Smooth muscle cell (in vitro differentiated cells): ENCODE measurements around the gene TTC7B. TPM values are rescaled to one million over a fixed set of nuclear protein-coding genes. Genes with fewer than 3 reads are reported as not detected.

Experiments used
- DNase-seq: peaks from one replicate; lab custom pipeline; 2025; ENCODE audit not compliant: unreplicated experiment; lab: John Stamatoyannopoulos, UW
- H2AFZ ChIP-seq: fragments of 200-600 bp; sonication (generic); 2 replicates; pipeline ENCODE4 v1.6.0; 2016; ENCODE audit warnings: antibody characterized with exemption, low read depth, mild to moderate bottlenecking
- H3F3A ChIP-seq: fragments of 200-600 bp; sonication (generic); 2 replicates; pipeline ENCODE4 v1.6.0; 2017; ENCODE audit warnings: antibody characterized with exemption, low read depth
- H3K27ac ChIP-seq: fragments of 200-600 bp; sonication (generic); 2 replicates; pipeline ENCODE4 v1.5.1; 2016; ENCODE audit warnings: low read depth, mild to moderate bottlenecking
- H3K27me3 ChIP-seq: fragments of 200-600 bp; sonication (generic); 2 replicates; pipeline ENCODE4 v1.6.1; 2016; ENCODE audit warnings: low read depth, mild to moderate bottlenecking
- H3K36me3 ChIP-seq: fragments of 200-600 bp; sonication (generic); 2 replicates; pipeline ENCODE4 v1.5.1; 2016; ENCODE audit warnings: low read depth
- H3K4me1 ChIP-seq: fragments of 200-600 bp; sonication (generic); 2 replicates; pipeline ENCODE4 v1.5.1; 2016; ENCODE audit warnings: low read depth
- H3K4me2 ChIP-seq: fragments of 200-600 bp; sonication (generic); 2 replicates; pipeline ENCODE4 v1.6.0; 2016; ENCODE audit warnings: mild to moderate bottlenecking
- H3K4me3 ChIP-seq: fragments of 200-600 bp; sonication (generic); 2 replicates; pipeline ENCODE4 v1.5.1; 2016; ENCODE audit warnings: mild to moderate bottlenecking
- H3K79me2 ChIP-seq: fragments of 200-600 bp; sonication (generic); 2 replicates; pipeline ENCODE4 v1.6.0; 2016; ENCODE audit warnings: low read depth, mild to moderate bottlenecking
- H3K9ac ChIP-seq: fragments of 200-600 bp; sonication (generic); 2 replicates; pipeline ENCODE4 v1.6.0; 2016; ENCODE audit warnings: low read depth
- H3K9me3 ChIP-seq: fragments of 200-600 bp; sonication (generic); replicated peaks from 2 replicates; pipeline ENCODE4 v1.5.1; 2016; ENCODE audit warnings: low read depth
- H4K20me1 ChIP-seq: fragments of 200-600 bp; sonication (generic); 2 replicates; pipeline ENCODE4 v1.6.0; 2016; ENCODE audit warnings: low read depth
- WGBS: methylation state at CpG from one replicate; pipeline ENCODE4 v1.1.7; 2016; ENCODE audit warnings: low lambda C conversion rate; 5-methylcytosine and 5-hydroxymethylcytosine counted together
- polyA plus RNA-seq: library from polyadenylated mRNA; unstranded; fragments of >200 nt; fragmentation: Nextera tagmentation; extraction: Ambion mirVana; gene quantifications from 2 replicates; pipeline ENCODE4 v1.2.1, GENCODE V29; 2016
- total RNA-seq: library from RNA; depleted of rRNA; stranded (reverse); fragments of >200 nt; gene quantifications from 2 replicates; pipeline ENCODE4 v1.2.3, GENCODE V29; 2014
- TF ChIP-seq, protein P1 (sequence below): fragments of 200-600 bp; sonication (generic); IDR thresholded peaks from 2 replicates; pipeline ENCODE4 v1.5.1; 2017; ENCODE audit warnings: borderline replicate concordance, mild to moderate bottlenecking, antibody characterized with exemption; ENCODE audit not compliant: insufficient read depth, poor library complexity, severe bottlenecking

TTC7B gene
- total and polyA plus RNA-seq, 2 experiments from 2014 or later = 22.1 to 54.1 TPM

DNA sequence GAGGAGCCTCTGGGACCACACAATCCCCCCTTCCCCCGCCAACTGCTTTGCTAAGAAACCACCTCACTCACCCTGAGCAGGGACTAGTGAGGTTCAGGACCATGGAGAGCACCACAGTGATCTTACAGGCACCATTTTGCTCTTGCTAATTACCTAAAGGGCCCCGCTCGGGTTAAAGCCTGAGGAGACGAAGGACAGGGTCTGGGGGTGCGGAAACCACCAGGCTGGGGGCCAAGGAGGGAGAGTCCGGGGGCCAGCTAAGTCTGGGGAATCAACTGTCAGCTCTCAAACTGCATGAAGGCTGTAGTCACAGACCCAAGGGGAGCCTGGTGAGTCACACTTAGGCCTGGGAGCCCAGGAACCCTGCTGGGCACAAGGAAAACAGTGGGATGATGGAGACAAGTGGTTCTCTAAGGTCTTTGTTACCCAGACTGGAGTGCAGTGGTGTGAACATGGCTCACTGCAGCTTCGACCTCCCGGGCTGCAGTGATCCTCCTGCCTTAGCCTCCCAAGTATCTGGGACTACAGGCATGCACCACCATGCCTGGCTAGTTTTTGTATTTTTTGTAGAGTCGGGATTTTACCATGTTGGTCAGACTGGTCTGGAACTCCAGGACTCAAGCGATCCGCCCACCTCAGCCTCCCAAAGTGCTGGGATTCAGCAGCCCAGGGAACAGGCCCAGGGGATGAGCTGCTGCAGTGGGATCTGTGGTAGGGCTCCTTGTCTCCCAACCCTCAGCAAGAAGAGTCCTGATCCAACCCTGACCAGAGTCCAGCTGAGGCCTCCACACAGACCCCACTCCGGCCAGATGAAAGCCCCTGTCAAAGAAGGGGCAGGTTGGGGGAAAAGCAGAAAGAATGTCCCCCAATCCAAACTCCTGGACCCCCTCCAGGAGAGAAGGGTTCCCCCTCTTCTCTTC, 320.6 kb downstream of the TTC7B start:
- H3K4me2 ChIP-seq = no peak overlapping the region

DNA sequence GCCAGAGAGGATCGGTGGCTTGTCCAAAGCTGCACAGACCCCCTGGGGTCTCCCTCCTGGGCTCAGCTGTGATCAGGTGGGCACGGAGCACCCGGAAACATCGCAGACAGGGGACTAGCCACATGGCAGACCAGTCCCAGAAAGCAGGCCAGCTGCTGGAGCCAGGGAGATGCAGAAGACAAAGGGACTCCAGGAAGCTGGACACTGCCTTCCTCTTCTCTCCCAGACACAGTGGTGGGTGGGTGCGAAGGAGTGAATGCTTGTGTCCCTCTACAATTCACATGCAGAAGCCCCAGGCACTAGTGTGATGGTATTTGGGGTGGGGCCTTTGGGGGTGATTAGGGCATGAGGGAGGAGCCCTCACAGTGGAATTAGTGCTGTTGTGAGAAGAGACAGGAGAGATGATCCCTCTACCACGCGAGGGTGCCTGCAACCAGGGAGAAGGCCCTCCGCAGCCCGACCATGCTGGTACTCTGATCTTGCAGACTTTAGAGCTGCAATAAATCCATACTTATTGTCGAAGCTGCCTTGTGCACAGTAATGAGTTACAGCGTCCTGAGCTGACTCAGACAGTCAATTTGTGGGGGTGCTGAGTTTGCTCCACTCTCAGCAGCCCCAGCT, 324.2 kb downstream of the TTC7B start:
- TF ChIP-seq, protein P1, sequence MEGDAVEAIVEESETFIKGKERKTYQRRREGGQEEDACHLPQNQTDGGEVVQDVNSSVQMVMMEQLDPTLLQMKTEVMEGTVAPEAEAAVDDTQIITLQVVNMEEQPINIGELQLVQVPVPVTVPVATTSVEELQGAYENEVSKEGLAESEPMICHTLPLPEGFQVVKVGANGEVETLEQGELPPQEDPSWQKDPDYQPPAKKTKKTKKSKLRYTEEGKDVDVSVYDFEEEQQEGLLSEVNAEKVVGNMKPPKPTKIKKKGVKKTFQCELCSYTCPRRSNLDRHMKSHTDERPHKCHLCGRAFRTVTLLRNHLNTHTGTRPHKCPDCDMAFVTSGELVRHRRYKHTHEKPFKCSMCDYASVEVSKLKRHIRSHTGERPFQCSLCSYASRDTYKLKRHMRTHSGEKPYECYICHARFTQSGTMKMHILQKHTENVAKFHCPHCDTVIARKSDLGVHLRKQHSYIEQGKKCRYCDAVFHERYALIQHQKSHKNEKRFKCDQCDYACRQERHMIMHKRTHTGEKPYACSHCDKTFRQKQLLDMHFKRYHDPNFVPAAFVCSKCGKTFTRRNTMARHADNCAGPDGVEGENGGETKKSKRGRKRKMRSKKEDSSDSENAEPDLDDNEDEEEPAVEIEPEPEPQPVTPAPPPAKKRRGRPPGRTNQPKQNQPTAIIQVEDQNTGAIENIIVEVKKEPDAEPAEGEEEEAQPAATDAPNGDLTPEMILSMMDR = no peak
- H3K36me3 ChIP-seq = no peaks in the 10 kb centered on the region
- no peak overlapping the region for H3K4me3 ChIP-seq
- H3F3A ChIP-seq = no peaks in the 10 kb centered on the region
- peak overlapping the region; percentile 71 for H3K4me2 ChIP-seq
- no peaks in the 10 kb centered on the region for H3K9me3 ChIP-seq
- H3K9ac ChIP-seq = no peak overlapping the region
- H2AFZ ChIP-seq = no peak overlapping the region
- no peaks in the 10 kb centered on the region for H3K79me2 ChIP-seq
- 52% methylated on average over 11 of the region's 11 CpGs for WGBS
- peaks cover 6% of the 10 kb centered on the region for H3K4me1 ChIP-seq
- no peaks in the 10 kb centered on the region for H4K20me1 ChIP-seq
- no peak for DNase-seq
- H3K27ac ChIP-seq = peak overlapping the region; percentile 28
- no peaks in the 10 kb centered on the region for H3K27me3 ChIP-seq

More for the DNA sequence above, 320.6 kb downstream of the TTC7B start:
- no peak overlapping the region for H3K9ac ChIP-seq
- TF ChIP-seq, protein P1 = no peak
- no peaks in the 10 kb centered on the region for H3K36me3 ChIP-seq
- H3K4me1 ChIP-seq = peaks cover 6% of the 10 kb centered on the region
- H3F3A ChIP-seq = no peaks in the 10 kb centered on the region
- no peaks in the 10 kb centered on the region for H3K27me3 ChIP-seq
- no peak overlapping the region for H3K4me3 ChIP-seq
- 63% methylated on average over 12 of the region's 12 CpGs for WGBS
- H4K20me1 ChIP-seq = no peaks in the 10 kb centered on the region
- no peak overlapping the region for H3K27ac ChIP-seq
- DNase-seq = peak; percentile 16
- H3K79me2 ChIP-seq = no peaks in the 10 kb centered on the region
- no peak overlapping the region for H2AFZ ChIP-seq
- no peaks in the 10 kb centered on the region for H3K9me3 ChIP-seq

DNA sequence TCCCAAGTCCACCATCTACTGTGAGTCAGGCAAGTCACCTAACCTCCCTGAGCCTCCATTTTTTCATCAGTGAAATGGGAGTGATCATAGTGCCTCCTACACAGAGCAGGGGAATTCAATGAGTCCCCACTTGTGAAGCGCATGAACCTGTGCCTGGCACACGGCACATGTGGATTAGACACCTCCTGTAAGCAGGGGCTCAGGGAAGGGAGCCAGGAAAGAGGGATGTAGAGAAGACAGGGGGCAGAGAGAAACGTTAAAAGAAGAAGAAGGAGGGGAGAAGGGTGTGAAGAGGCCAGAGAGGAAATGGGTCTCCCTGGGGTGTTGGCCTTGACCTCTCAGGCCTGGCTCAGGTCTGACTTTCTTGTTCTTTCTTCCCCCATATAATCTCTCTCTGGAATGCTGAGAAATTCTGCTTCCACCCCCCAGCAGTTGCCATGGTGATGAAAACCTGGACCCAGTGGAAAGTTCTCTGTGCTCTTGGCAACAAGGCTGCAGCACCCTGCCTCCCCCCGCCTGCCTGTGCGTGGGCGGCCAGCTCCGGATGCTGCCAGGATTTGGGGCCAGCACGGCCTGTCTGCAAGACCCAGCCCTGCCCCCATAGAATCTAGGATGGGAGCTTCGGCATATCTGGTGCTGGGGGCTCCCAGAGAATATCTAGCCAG, 324.9 kb downstream of the TTC7B start:
- Histone ChIP-seq H3K27ac (no peak overlapping the region), H2AFZ (no peak overlapping the region), H3F3A (no peaks in the 10 kb centered on the region), H3K4me1 (peaks cover 6% of the 10 kb centered on the region), H3K79me2 (no peaks in the 10 kb centered on the region), H3K4me3 (no peak overlapping the region), H4K20me1 (no peaks in the 10 kb centered on the region), H3K9ac (no peak overlapping the region), H3K9me3 (no peaks in the 10 kb centered on the region), H3K36me3 (no peaks in the 10 kb centered on the region), H3K27me3 (no peaks in the 10 kb centered on the region), H3K4me2 (peak overlapping the region; percentile 71)
- DNase-seq = no peak
- TF ChIP-seq, protein P1 = no peak
- WGBS = 31% methylated on average over 9 of the region's 9 CpGs
